HEK293 (cell line): ENCODE results near the gene MEMO1.

Source experiments
- CTCF ChIA-PET: fragments of 350-600 bp; formaldehyde crosslinking; extraction: SDS; loops from one replicate; lab custom pipeline; 2021; ENCODE audit warnings: antibody characterized with exemption; lab: Yijun Ruan, JAX
- POLR2A ChIA-PET: fragments of 300-600 bp; formaldehyde crosslinking; extraction: SDS; loops from one replicate; lab custom pipeline; 2020; ENCODE audit warnings: antibody characterized with exemption, inconsistent platforms; lab: Yijun Ruan, JAX
- H3K27ac ChIP-seq: fragments of 200-500 bp; sonication (Bioruptor generic); 2 replicates; pipeline ENCODE4 v1.5.1; 2014; ENCODE audit warnings: low read depth, low read length, control low read depth, inconsistent platforms; ENCODE audit errors: extremely low read depth
- H3K36me3 ChIP-seq, 2 experiments: fragments of 200-500 bp in 1 of 2; sonication (Bioruptor generic) in 1 of 2; 1 replicate in 1 of 2; 2 replicates in 1 of 2; pipeline ENCODE4 v1.5.1; 2014 to 2017; ENCODE audit warnings: inconsistent platforms in 2 of 2, low read length in 2 of 2; ENCODE audit not compliant: control insufficient read depth in 2 of 2, insufficient read depth in 1 of 2
- H3K4me1 ChIP-seq: fragments of 200-500 bp; sonication (Bioruptor generic); 2 replicates; pipeline ENCODE4 v1.5.1; 2014; ENCODE audit warnings: mild to moderate bottlenecking, low read length, inconsistent platforms; ENCODE audit not compliant: control insufficient read depth, insufficient read depth
- H3K4me3 ChIP-seq: 2 replicates; pipeline ENCODE4 v1.5.1; 2011; ENCODE audit warnings: low read depth, mild to moderate bottlenecking, control low read depth, low read length, moderate library complexity
- H3K9me3 ChIP-seq: fragments of 200-500 bp; sonication (Bioruptor generic); 2 replicates; pipeline ENCODE4 v1.5.1; 2014; ENCODE audit warnings: low read depth, low read length, inconsistent platforms; ENCODE audit not compliant: control insufficient read depth, insufficient read depth
- CTCF ChIP-seq: fragments of 450-650 bp; formaldehyde crosslinking; IDR thresholded peaks from 2 replicates; pipeline ENCODE4 v1.5.1; 2016; ENCODE audit warnings: missing biosample characterization, missing genetic modification characterization
- GLIS2 ChIP-seq: fragments of 450-650 bp; formaldehyde crosslinking; IDR thresholded peaks from 2 replicates; pipeline ENCODE4 v1.5.1; 2016; ENCODE audit warnings: missing biosample characterization, missing genetic modification characterization
- HIC1 ChIP-seq: fragments of 450-650 bp; formaldehyde crosslinking; IDR thresholded peaks from 2 replicates; pipeline ENCODE4 v1.5.1; 2016; ENCODE audit warnings: missing biosample characterization, missing genetic modification characterization
- KLF1 ChIP-seq: fragments of 450-650 bp; formaldehyde crosslinking; IDR thresholded peaks from 2 replicates; pipeline ENCODE4 v1.5.1; 2016; ENCODE audit warnings: missing biosample characterization, missing genetic modification characterization
- KLF8 ChIP-seq: fragments of 450-650 bp; formaldehyde crosslinking; IDR thresholded peaks from 2 replicates; pipeline ENCODE4 v1.5.1; 2016; ENCODE audit warnings: missing biosample characterization, missing genetic modification characterization
- PRDM1 ChIP-seq: fragments of 450-650 bp; formaldehyde crosslinking; IDR thresholded peaks from 2 replicates; pipeline ENCODE4; 2016; ENCODE audit warnings: missing biosample characterization, missing genetic modification characterization
- ZBTB17 ChIP-seq: fragments of 450-650 bp; formaldehyde crosslinking; IDR thresholded peaks from 2 replicates; pipeline ENCODE4 v1.5.1; 2016; ENCODE audit warnings: missing biosample characterization, missing genetic modification characterization
- ZBTB20 ChIP-seq: fragments of 450-650 bp; formaldehyde crosslinking; IDR thresholded peaks from 2 replicates; pipeline ENCODE4 v1.5.1; 2016; ENCODE audit warnings: missing biosample characterization, missing genetic modification characterization
- ZBTB48 ChIP-seq: fragments of 450-650 bp; formaldehyde crosslinking; IDR thresholded peaks from 2 replicates; pipeline ENCODE4 v1.5.1; 2016; ENCODE audit warnings: missing biosample characterization, missing genetic modification characterization
- ZBTB8A ChIP-seq: fragments of 450-650 bp; formaldehyde crosslinking; IDR thresholded peaks from 2 replicates; pipeline ENCODE4 v1.5.1; 2016; ENCODE audit warnings: missing biosample characterization, missing genetic modification characterization
- ZEB2 ChIP-seq: fragments of 450-650 bp; formaldehyde crosslinking; IDR thresholded peaks from 2 replicates; pipeline ENCODE4 v1.5.1; 2016; ENCODE audit warnings: missing biosample characterization, missing genetic modification characterization
- ZIC2 ChIP-seq: fragments of 450-650 bp; formaldehyde crosslinking; IDR thresholded peaks from 2 replicates; pipeline ENCODE4 v1.5.1; 2016; ENCODE audit warnings: missing biosample characterization, missing genetic modification characterization
- ZNF133 ChIP-seq: fragments of 450-650 bp; formaldehyde crosslinking; IDR thresholded peaks from 2 replicates; pipeline ENCODE4 v1.5.1; 2016; ENCODE audit warnings: missing biosample characterization, missing genetic modification characterization
- ZNF16 ChIP-seq: fragments of 450-650 bp; formaldehyde crosslinking; IDR thresholded peaks from 2 replicates; pipeline ENCODE4 v1.5.1; 2016; ENCODE audit warnings: low read depth, missing biosample characterization, missing genetic modification characterization
- ZNF214 ChIP-seq: fragments of 450-650 bp; formaldehyde crosslinking; IDR thresholded peaks from 2 replicates; pipeline ENCODE4 v1.5.1; 2017; ENCODE audit warnings: missing biosample characterization, mild to moderate bottlenecking, missing genetic modification characterization, borderline replicate concordance
- ZNF335 ChIP-seq: fragments of 450-650 bp; formaldehyde crosslinking; conservative IDR thresholded peaks from 2 replicates; pipeline ENCODE4 v1.5.1; 2016; ENCODE audit warnings: missing biosample characterization, missing genetic modification characterization
- ZNF514 ChIP-seq: fragments of 450-650 bp; formaldehyde crosslinking; IDR thresholded peaks from 2 replicates; pipeline ENCODE4 v1.5.1; 2016; ENCODE audit warnings: missing biosample characterization, missing genetic modification characterization
- ZSCAN16 ChIP-seq: fragments of 450-650 bp; formaldehyde crosslinking; IDR thresholded peaks from 2 replicates; pipeline ENCODE4 v1.5.1; 2016; ENCODE audit warnings: missing biosample characterization, missing genetic modification characterization
- TF ChIP-seq, protein P1 (sequence below): fragments of 450-650 bp; formaldehyde crosslinking; optimal IDR thresholded peaks from 2 replicates; pipeline ENCODE3; 2016; ENCODE audit warnings: missing biosample characterization, mild to moderate bottlenecking, missing genetic modification characterization

The MEMO1 gene

DNA sequence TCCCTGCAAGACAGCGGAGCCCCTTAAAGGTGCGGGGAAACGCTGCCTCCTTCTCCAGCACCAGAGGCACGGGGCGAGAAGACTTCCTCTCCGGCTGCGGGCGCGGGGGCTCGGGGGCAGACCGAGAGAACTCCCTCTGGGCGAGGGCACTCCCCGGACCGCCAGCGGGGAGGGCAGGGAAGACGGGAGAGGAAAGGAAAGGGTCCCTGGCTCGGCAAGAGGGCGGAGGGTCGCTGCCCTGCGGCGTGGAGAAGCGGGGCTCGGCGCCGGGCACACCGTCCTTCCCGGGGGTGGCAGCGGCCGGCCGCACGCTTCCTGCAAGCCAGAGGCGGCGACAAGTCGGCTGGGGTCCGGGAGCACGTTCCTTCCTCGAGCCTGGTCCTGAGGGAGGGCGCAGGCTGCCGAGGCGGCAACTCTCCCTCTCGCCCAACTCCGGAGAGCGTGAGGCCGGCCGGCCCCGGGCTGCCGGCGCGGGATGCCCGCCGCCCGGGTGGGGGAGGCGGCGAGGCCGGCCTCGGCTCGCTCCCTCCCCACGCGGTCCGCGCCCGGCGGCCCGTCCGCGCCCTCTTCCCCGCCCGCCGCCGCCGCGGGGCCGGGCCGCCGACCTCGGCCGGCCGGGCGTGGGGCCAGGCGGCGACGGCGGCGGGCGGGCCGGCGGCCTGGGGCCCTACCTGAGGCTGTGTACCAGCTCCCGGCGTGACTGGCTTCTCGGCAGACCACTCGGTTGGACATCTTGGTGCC lies 1.1 kb downstream of the MEMO1 start:
- Histone ChIP-seq H3K27ac (peak overlapping the region; percentile 86), H3K4me1 (no peaks in the 10 kb centered on the region), H3K4me3 (peak overlapping the region; percentile 90), H3K36me3 (no peaks in the 10 kb centered on the region; a peak in 1 of 3 replicates), H3K9me3 (no peaks in the 10 kb centered on the region)
- POLR2A ChIA-PET, result interaction anchor here (0.5 to 1.8 kb wide), 4 partner anchors 18 to 54 kb away, joined by 3 to 13 read pairs (median 8); partner anchors contain the start of genes DPY30 and SPAST
- TF ChIP-seq ZBTB48 (peak; percentile 20; the same call in 1 of the 2 replicates), ZSCAN16 (tag by site-specific recombination) (no peak), HIC1 (tag by site-specific recombination) (peak; percentile 52; the same call in 1 of the 2 replicates), ZIC2 (0 out of 2 replicates have a peak, but pooled peaks have one; percentile 14), KLF1 (tag by site-specific recombination) (no peak), ZNF133 (tag by site-specific recombination) (no peak), CTCF (tag by site-specific recombination) (peak; percentile 20; the same call in 1 of the 2 replicates), GLIS2 (peak; percentile 45; the same call in 1 of the 2 replicates), ZNF514 (tag by site-specific recombination) (no peak), ZBTB20 (tag by site-specific recombination) (peak; percentile 43; the same call in 1 of the 2 replicates), ZEB2 (tag by site-specific recombination) (0 out of 2 replicates have a peak, but pooled peaks have one; percentile 22), ZNF16 (tag by site-specific recombination) (no peak), ZBTB8A (tag by site-specific recombination) (peak; percentile 0; the same call in 1 of the 2 replicates), KLF8 (tag by site-specific recombination) (peak; percentile 27; the same call in 1 of the 2 replicates), ZNF335 (tag by site-specific recombination) (peak; percentile 79)
- TF ChIP-seq, protein P1, sequence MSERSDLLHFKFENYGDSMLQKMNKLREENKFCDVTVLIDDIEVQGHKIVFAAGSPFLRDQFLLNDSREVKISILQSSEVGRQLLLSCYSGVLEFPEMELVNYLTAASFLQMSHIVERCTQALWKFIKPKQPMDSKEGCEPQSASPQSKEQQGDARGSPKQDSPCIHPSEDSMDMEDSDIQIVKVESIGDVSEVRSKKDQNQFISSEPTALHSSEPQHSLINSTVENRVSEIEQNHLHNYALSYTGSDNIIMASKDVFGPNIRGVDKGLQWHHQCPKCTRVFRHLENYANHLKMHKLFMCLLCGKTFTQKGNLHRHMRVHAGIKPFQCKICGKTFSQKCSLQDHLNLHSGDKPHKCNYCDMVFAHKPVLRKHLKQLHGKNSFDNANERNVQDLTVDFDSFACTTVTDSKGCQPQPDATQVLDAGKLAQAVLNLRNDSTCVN (tag by site-specific recombination), result peak; percentile 70
- CTCF ChIA-PET, result no interaction called here

GRCh38 chr2:32008805-32009515 lies 1.8 kb downstream of the MEMO1 start:
- ChIA-PET POLR2A (interaction anchor here (0.5 to 1.8 kb wide), 5 partner anchors 12 to 690 kb away, joined by 3 to 13 read pairs (median 3); partner anchors contain the start of genes DPY30 and SPAST), CTCF (interaction anchor here (1.0 kb wide), 1 partner anchor 122 kb away, joined by 5 read pairs; no protein-coding TSS in a partner anchor)
- H3K9me3 ChIP-seq, result no peaks in the 10 kb centered on the region
- TF ChIP-seq PRDM1 (peak; percentile 94; the same call in 1 of the 2 replicates), ZBTB17 (tag by site-specific recombination) (0 out of 2 replicates have a peak, but pooled peaks have one; percentile 42), ZNF214 (tag by site-specific recombination) (no peak)
- no peaks in the 10 kb centered on the region; a peak in 1 of 3 replicates for H3K36me3 ChIP-seq
- H3K27ac ChIP-seq, result peak overlapping the region; percentile 86
- H3K4me3 ChIP-seq, result peak overlapping the region; percentile 90
- H3K4me1 ChIP-seq, result no peaks in the 10 kb centered on the region
